ENCODE measurements around the gene GSKIP.

Gene GSKIP

GRCh38 chr14:96373538-96373937 lies 10.2 kb downstream of the GSKIP start:
- TF ChIP-seq CTCF (IDR thresholded peaks at IDR 0.05; ENCODE audit: insufficient read depth, low read depth, low read length, missing control alignments) = no peak
- no peak for DNase-seq (ENCODE audit: low read depth)
- no peak overlapping the region for H3K4me3 ChIP-seq (ENCODE audit: low read length)

GRCh38 chr14:96376093-96376492 lies 12.8 kb downstream of the GSKIP start:
- no peak for TF ChIP-seq CTCF (IDR thresholded peaks at IDR 0.05; ENCODE audit: insufficient read depth, low read depth, low read length, missing control alignments)
- DNase-seq (ENCODE audit: low read depth) = peak; percentile 28
- no peak overlapping the region for H3K4me3 ChIP-seq (ENCODE audit: low read length)

- no peak for TF ChIP-seq CTCF (IDR thresholded peaks at IDR 0.05; ENCODE audit: insufficient read depth, low read depth, low read length, missing control alignments)
- H3K4me3 ChIP-seq (ENCODE audit: low read length) = no peak overlapping the region
- no peak for DNase-seq (ENCODE audit: low read depth)
Observed at GRCh38 chr14:96380735-96381134, 17.4 kb downstream of the GSKIP start.

- no peak for TF ChIP-seq CTCF (IDR thresholded peaks at IDR 0.05; ENCODE audit: insufficient read depth, low read depth, low read length, missing control alignments)
- no peak overlapping the region for H3K4me3 ChIP-seq (ENCODE audit: low read length)
- DNase-seq (ENCODE audit: low read depth) = peak; percentile 45
Observed at GRCh38 chr14:96383445-96383844, 20.1 kb downstream of the GSKIP start.

GRCh38 chr14:96384053-96384452 lies 20.7 kb downstream of the GSKIP start:
- TF ChIP-seq CTCF (IDR thresholded peaks at IDR 0.05; ENCODE audit: insufficient read depth, low read depth, low read length, missing control alignments) = no peak
- H3K4me3 ChIP-seq (ENCODE audit: low read length) = no peak overlapping the region
- no peak for DNase-seq (ENCODE audit: low read depth)

GRCh38 chr14:96384740-96385139 lies 21.4 kb downstream of the GSKIP start:
- no peak overlapping the region for H3K4me3 ChIP-seq (ENCODE audit: low read length)
- no peak for DNase-seq (ENCODE audit: low read depth)
- TF ChIP-seq CTCF (IDR thresholded peaks at IDR 0.05; ENCODE audit: insufficient read depth, low read depth, low read length, missing control alignments) = no peak

GRCh38 chr14:96385385-96385784 lies 22.1 kb downstream of the GSKIP start:
- no peak for TF ChIP-seq CTCF (IDR thresholded peaks at IDR 0.05; ENCODE audit: insufficient read depth, low read depth, low read length, missing control alignments)
- no peak overlapping the region for H3K4me3 ChIP-seq (ENCODE audit: low read length)

More at GRCh38 chr14:96385385-96385784, 22.1 kb downstream of the GSKIP start:
- no peak for DNase-seq (ENCODE audit: low read depth)
